HG02610 (cell line): ENCODE data around the gene RCAN1.
"Not testable (repeated sequence)": the region's sequence is repeated elsewhere in the genome, so short reads cannot be mapped to it uniquely, and the experiment has no call there.

Experiments used
- ATAC-seq: cut with Tn5 transposase; IDR thresholded peaks from one replicate; pipeline ENCODE4 v1.9.1; 2021; ENCODE audit warnings: mild to moderate bottlenecking, moderate library complexity; ENCODE audit not compliant: unreplicated experiment

Gene RCAN1

GRCh38 chr21:34623516-34623915 is 8.6 kb upstream of the RCAN1 start:
- ATAC-seq: no peak

- no peak for ATAC-seq
These were observed 6.8 kb upstream of the RCAN1 start for GRCh38 chr21:34621434-34622350.

- ATAC-seq: no peak
These were observed 5.1 kb upstream of the RCAN1 start for GRCh38 chr21:34619841-34620665.

GRCh38 chr21:34618941-34619340 is 4.0 kb upstream of the RCAN1 start:
- no peak for ATAC-seq

- no peak for ATAC-seq
These were observed 2.9 kb upstream of the RCAN1 start for GRCh38 chr21:34617753-34618339.

GRCh38 chr21:34615487-34615814 is 538 bp upstream of the RCAN1 start:
- ATAC-seq: no peak

DNA sequence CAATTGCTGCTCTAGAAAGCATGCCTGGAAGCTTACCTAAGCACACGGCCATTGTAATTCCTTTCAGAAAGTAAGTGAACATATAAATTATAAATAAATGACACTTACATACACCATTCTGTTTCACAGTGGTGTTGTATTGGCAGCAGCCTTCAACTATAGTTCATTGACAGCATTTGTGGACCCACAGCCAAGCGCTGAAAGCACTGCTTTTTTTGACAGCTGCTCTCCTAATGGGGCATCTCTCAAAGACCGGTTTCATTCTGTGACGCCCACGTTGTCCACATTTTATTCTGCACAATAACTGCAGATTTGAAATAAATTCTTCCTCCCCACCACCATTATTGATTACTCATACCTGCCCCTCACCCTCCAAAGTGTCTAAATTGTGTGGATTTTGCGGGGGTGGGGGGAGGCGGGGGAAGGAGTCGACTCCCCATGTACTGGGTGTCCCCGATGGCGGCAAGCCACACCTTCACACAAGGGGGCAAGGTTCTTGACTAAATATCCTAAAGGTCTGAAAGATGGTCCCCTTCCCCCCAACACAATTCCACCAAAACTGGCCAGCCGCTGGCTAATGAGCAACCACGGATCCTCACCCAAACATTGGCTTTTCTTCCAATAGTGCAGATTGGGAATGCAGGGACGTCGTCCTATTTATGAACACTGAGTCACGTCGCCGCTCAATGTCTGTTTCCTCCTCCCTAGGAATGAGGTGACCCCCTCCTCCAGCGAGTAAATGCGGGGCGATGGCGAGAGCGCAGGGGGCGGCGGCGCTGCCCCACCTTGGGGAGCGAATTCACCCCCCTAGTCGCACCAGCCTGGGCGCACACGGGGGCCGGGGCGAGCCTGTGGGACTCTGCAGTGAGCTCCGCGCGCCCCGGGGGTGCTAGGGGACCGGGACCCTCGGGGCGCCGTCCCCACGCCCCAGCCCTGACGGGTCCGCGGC is 960 bp downstream of the RCAN1 start:
- ATAC-seq: no peak

- no peak for ATAC-seq
These were observed 2.4 kb downstream of the RCAN1 start for GRCh38 chr21:34612557-34612956.

- no peak for ATAC-seq
These were observed 2.9 kb downstream of the RCAN1 start for GRCh38 chr21:34612056-34612455.

DNA sequence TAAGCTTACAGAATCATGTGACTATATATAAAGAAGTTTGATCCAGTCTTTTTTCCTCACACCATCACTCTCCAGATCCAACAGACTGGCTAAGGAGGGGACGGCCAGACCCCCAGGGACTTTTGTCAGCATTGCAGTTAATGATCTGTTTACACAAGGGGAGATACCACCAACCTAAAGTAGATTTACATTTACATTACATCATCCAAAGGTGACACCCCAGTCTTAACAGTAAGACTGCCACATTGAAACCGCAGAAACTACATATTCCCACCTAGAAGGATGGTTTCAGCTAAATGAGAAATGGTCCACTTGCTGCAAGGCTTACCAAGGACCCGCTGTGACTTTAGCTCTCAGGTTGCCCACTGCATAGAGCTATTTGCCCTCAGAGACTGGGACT is 3.4 kb downstream of the RCAN1 start:
- ATAC-seq: no peak

DNA sequence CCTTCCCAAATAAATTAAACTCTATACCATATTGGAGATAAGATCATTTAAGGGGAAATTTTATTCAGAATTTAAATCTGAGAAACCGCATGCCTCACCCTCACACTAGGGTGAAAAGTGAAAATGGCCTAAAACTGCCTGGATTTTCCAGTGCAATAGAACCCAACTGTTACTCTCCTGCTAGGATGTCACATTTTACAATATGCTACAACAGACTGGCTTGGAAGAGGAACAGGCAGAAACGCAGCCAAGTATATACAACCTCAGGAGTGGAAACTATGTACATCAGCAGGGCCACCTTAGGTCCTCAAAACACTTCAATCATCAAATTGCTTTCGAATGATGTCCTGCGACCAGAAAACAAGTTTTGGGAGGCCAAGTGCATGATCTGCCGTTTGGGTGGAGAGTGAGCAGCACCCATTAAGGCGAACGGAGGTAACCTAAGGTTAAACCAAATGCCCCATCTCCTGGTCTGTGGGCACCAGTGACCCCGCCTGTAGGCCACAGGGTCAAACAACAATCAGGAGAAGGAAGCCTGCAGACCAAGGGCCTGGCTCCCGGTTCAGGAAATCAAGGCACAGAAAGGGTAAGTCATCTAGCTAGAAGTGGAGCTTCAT is 4.9 kb downstream of the RCAN1 start:
- ATAC-seq: no peak

- ATAC-seq: no peak
These were observed 5.5 kb downstream of the RCAN1 start for GRCh38 chr21:34609244-34609932.

GRCh38 chr21:34607376-34607775 is 7.5 kb downstream of the RCAN1 start:
- ATAC-seq: not testable (repeated sequence)

DNA sequence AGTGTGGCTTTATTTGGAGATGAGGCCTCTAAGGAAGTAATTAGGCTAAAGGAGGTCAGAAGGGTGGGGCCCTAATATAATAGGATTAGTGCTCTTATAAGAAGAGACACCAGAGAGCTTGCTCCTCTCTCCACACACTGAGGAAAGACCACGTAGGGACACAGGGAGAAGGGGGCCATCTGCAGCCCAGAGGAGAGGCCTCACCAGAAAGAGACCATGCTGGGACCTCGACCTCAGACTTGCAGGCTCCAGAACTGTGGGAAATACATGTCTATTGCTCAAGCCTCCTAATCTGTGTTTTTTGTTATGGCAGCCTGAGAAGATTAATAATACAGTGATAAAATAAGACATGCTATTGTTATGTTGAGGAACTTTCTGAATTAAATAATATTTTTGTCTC is 8.3 kb downstream of the RCAN1 start:
- ATAC-seq: no peak

- no peak for ATAC-seq
These were observed 8.9 kb downstream of the RCAN1 start for GRCh38 chr21:34606051-34606450.

- not testable (repeated sequence) for ATAC-seq
These were observed 10.0 kb downstream of the RCAN1 start for GRCh38 chr21:34604956-34605355.

GRCh38 chr21:34604556-34604955 is 10.4 kb downstream of the RCAN1 start:
- ATAC-seq: no peak

- no peak for ATAC-seq
These were observed 11.2 kb downstream of the RCAN1 start for GRCh38 chr21:34603710-34604057.

DNA sequence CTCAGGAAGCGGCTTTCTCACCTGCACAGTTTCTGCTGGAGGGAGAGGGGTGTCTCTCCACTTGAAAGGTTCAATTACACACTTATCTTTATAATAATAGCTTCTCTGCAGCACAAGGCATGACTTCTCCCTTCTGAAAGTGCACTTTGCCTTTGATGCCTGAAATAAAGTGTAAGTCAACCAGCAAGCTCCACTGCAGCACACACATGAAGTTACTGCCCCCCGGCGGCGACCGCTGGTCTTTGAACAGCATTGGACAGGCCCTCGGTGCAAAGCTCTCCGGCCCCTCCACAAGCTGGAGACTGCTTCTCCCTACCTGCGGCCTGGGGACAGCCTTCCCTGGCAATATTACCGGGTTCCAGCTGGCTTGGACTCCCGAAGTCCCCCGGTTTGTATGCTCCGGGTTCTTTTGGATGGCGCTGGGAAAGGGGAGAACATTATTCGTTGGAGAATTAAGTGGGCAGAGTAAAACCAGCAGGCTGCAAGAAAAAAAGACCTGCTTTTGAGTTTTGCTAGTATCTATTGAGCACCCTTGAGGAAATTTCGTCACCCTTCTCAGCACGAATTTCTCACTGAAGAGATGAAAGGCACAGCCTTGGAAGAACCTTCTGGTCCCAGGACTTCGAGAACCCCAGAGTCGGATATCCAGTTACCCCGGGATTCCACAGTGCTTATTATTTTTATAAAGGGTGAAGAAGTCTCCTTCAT is 11.8 kb downstream of the RCAN1 start:
- peak; percentile 54 for ATAC-seq
